ENCODE measurements around the gene IL37.

GRCh38 chr2:112938904-112939303, 27.9 kb downstream of the IL37 start:
- TF ChIP-seq, protein P1, sequence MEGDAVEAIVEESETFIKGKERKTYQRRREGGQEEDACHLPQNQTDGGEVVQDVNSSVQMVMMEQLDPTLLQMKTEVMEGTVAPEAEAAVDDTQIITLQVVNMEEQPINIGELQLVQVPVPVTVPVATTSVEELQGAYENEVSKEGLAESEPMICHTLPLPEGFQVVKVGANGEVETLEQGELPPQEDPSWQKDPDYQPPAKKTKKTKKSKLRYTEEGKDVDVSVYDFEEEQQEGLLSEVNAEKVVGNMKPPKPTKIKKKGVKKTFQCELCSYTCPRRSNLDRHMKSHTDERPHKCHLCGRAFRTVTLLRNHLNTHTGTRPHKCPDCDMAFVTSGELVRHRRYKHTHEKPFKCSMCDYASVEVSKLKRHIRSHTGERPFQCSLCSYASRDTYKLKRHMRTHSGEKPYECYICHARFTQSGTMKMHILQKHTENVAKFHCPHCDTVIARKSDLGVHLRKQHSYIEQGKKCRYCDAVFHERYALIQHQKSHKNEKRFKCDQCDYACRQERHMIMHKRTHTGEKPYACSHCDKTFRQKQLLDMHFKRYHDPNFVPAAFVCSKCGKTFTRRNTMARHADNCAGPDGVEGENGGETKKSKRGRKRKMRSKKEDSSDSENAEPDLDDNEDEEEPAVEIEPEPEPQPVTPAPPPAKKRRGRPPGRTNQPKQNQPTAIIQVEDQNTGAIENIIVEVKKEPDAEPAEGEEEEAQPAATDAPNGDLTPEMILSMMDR (IDR thresholded peaks at IDR 0.05; ENCODE audit: extremely low read depth in 1 of 2, insufficient read depth in 1 of 2, low read depth in 1 of 2, low read length in 2 of 2): no peak
- TF ChIP-seq POLR2A (IDR thresholded peaks at IDR 0.05; ENCODE audit: low read depth, low read length) (no peak), EZH2 (IDR thresholded peaks at IDR 0.05; ENCODE audit: borderline replicate concordance, low read depth, low read length, severe bottlenecking) (no peak)

Data from endothelial cell of umbilical vein (primary cell).